Trophoblast cell (in vitro differentiated cells and primary cell): Measurements from ENCODE around the gene EXOC4.

Source experiments
- DNase-seq, 2 donors: peaks; one replicate each; pipeline ENCODE4 v3.0.0-alpha.2; 2016
- H2AFZ ChIP-seq: 2 replicates; pipeline ENCODE4 v1.6.1; 2013; ENCODE audit warnings: low read length, moderate library complexity, mild to moderate bottlenecking; ENCODE audit not compliant: insufficient read depth, poor library complexity
- H2AK5ac ChIP-seq: 2 replicates; pipeline ENCODE4 v1.6.1; 2013; ENCODE audit warnings: mild to moderate bottlenecking, low read length
- H2BK120ac ChIP-seq: 2 replicates; pipeline ENCODE4 v1.6.1; 2013; ENCODE audit warnings: low read length, mild to moderate bottlenecking, moderate library complexity; ENCODE audit not compliant: insufficient read depth, poor library complexity
- H2BK12ac ChIP-seq: 2 replicates; pipeline ENCODE4 v1.6.1; 2013; ENCODE audit warnings: mild to moderate bottlenecking, low read length, moderate library complexity
- H2BK5ac ChIP-seq: 2 replicates; pipeline ENCODE4 v1.6.1; 2013; ENCODE audit warnings: low read length, low read depth, moderate library complexity, mild to moderate bottlenecking; ENCODE audit not compliant: poor library complexity
- H3K14ac ChIP-seq: 2 replicates; pipeline ENCODE4 v1.6.1; 2013; ENCODE audit warnings: mild to moderate bottlenecking, low read length
- H3K18ac ChIP-seq: 2 replicates; pipeline ENCODE4 v1.6.1; 2013; ENCODE audit warnings: mild to moderate bottlenecking, low read length
- H3K23ac ChIP-seq: 2 replicates; pipeline ENCODE4 v1.6.1; 2013; ENCODE audit warnings: low read length
- H3K27ac ChIP-seq: 2 replicates; pipeline ENCODE4 v1.5.1; 2013; ENCODE audit warnings: low read depth, mild to moderate bottlenecking, inconsistent platforms, low read length, moderate library complexity
- H3K27me3 ChIP-seq: 2 replicates; pipeline ENCODE4 v1.6.1; 2013; ENCODE audit warnings: inconsistent platforms, mild to moderate bottlenecking, low read length, moderate library complexity; ENCODE audit not compliant: insufficient read depth
- H3K36me3 ChIP-seq, 2 experiments: 1 replicate in 1 of 2; 2 replicates in 1 of 2; pipeline ENCODE4 v1.6.1; 2013; ENCODE audit warnings: low read length in 2 of 2, mild to moderate bottlenecking in 2 of 2, moderate library complexity in 1 of 2; ENCODE audit not compliant: insufficient read depth in 2 of 2, control insufficient read depth in 1 of 2
- H3K4ac ChIP-seq: 2 replicates; pipeline ENCODE4 v1.6.1; 2013; ENCODE audit warnings: low read depth, mild to moderate bottlenecking, low read length, moderate library complexity
- H3K4me1 ChIP-seq, 2 experiments: 1 replicate in 1 of 2; 2 replicates in 1 of 2; pipeline ENCODE4 v1.6.1; 2013; ENCODE audit warnings: low read length in 2 of 2, mild to moderate bottlenecking in 2 of 2, moderate library complexity in 1 of 2; ENCODE audit not compliant: insufficient read depth in 2 of 2, control insufficient read depth in 1 of 2
- H3K4me2 ChIP-seq: 2 replicates; pipeline ENCODE4 v1.6.1; 2013; ENCODE audit warnings: inconsistent platforms, mild to moderate bottlenecking, low read length, moderate library complexity
- H3K4me3 ChIP-seq: 2 replicates; pipeline ENCODE4 v1.5.1; 2013; ENCODE audit warnings: mild to moderate bottlenecking, low read depth, low read length, inconsistent platforms
- H3K79me1 ChIP-seq: one replicate; pipeline ENCODE4 v1.6.1; 2013; ENCODE audit warnings: low read length
- H3K79me2 ChIP-seq: 2 replicates; pipeline ENCODE4 v1.6.1; 2013; ENCODE audit warnings: low read length, mild to moderate bottlenecking; ENCODE audit not compliant: control insufficient read depth, insufficient read depth, poor library complexity
- H3K9ac ChIP-seq: 2 replicates; pipeline ENCODE4 v1.6.1; 2013; ENCODE audit warnings: mild to moderate bottlenecking, low read length
- H3K9me3 ChIP-seq: 2 replicates; pipeline ENCODE4 v1.6.1; 2013; ENCODE audit warnings: low read depth, mild to moderate bottlenecking, control low read depth, inconsistent platforms, low read length; ENCODE audit not compliant: insufficient read depth
- H4K12ac ChIP-seq: 2 replicates; pipeline ENCODE4 v1.6.1; 2013; ENCODE audit warnings: low read depth, mild to moderate bottlenecking, low read length, moderate library complexity
- H4K8ac ChIP-seq: 2 replicates; pipeline ENCODE4 v1.6.1; 2013; ENCODE audit warnings: low read depth, mild to moderate bottlenecking, low read length, moderate library complexity
- H4K91ac ChIP-seq: one replicate; pipeline ENCODE4 v1.6.1; 2013; ENCODE audit warnings: low read depth, mild to moderate bottlenecking, low read length, moderate library complexity
- WGBS: extraction: QIAGEN DNeasy Blood & Tissue Kit; methylation state at CpG from one replicate; pipeline ENCODE4 v1.1.7; 2013; ENCODE audit warnings: missing lambda C conversion rate; ENCODE audit not compliant: insufficient read length, insufficient coverage; ENCODE audit errors: extremely low coverage; 5-methylcytosine and 5-hydroxymethylcytosine counted together

EXOC4 gene

GRCh38 chr7:133668296-133669060 is 415.6 kb downstream of the EXOC4 start:
- Histone ChIP-seq H2BK120ac (no peak overlapping the region), H3K36me3 (no peaks in the 10 kb centered on the region), H2AK5ac (no peak overlapping the region), H4K12ac (no peak overlapping the region), H3K14ac (no peak overlapping the region), H4K8ac (no peak overlapping the region), H3K9ac (no peak overlapping the region), H4K91ac (no peak overlapping the region), H3K4ac (no peak overlapping the region), H3K79me1 (no peaks in the 10 kb centered on the region), H2BK12ac (no peak overlapping the region), H2AFZ (no peak overlapping the region), H3K18ac (no peak overlapping the region), H3K9me3 (no peaks in the 10 kb centered on the region), H3K23ac (no peak overlapping the region), H3K4me3 (no peak overlapping the region), H3K4me2 (no peak overlapping the region), H3K27ac (no peak overlapping the region), H3K27me3 (no peaks in the 10 kb centered on the region), H2BK5ac (no peak overlapping the region), H3K4me1 (no peaks in the 10 kb centered on the region), H3K79me2 (no peaks in the 10 kb centered on the region)
- WGBS = no CpG with 5 or more reads among the region's 4 CpGs
- no peak for DNase-seq

GRCh38 chr7:133669061-133669455 is 416.2 kb downstream of the EXOC4 start:
- Histone ChIP-seq H2AK5ac (no peak overlapping the region), H3K14ac (no peak overlapping the region), H3K27ac (no peak overlapping the region), H3K4me1 (no peaks in the 10 kb centered on the region), H3K79me2 (no peaks in the 10 kb centered on the region), H3K18ac (no peak overlapping the region), H3K4me2 (no peak overlapping the region), H2AFZ (no peak overlapping the region), H4K91ac (no peak overlapping the region), H2BK120ac (no peak overlapping the region), H3K9ac (no peak overlapping the region), H4K8ac (no peak overlapping the region), H2BK12ac (no peak overlapping the region), H3K27me3 (no peaks in the 10 kb centered on the region), H4K12ac (no peak overlapping the region), H2BK5ac (no peak overlapping the region), H3K9me3 (no peaks in the 10 kb centered on the region), H3K23ac (no peak overlapping the region), H3K79me1 (no peaks in the 10 kb centered on the region), H3K4me3 (no peak overlapping the region), H3K4ac (no peak overlapping the region), H3K36me3 (no peaks in the 10 kb centered on the region)
- WGBS = no CpG with 5 or more reads among the region's 6 CpGs
- no peak for DNase-seq

- no peak for DNase-seq
- no peak overlapping the region for H4K8ac ChIP-seq
- no peak overlapping the region for H2BK120ac ChIP-seq
- H4K91ac ChIP-seq = no peak overlapping the region
- no peak overlapping the region for H2AFZ ChIP-seq
- H3K18ac ChIP-seq = no peak overlapping the region
- WGBS = no CpG with 5 or more reads among the region's 5 CpGs
- H3K23ac ChIP-seq = no peak overlapping the region
- H3K14ac ChIP-seq = no peak overlapping the region
- no peak overlapping the region for H3K27ac ChIP-seq
- H3K79me1 ChIP-seq = no peaks in the 10 kb centered on the region
- no peaks in the 10 kb centered on the region for H3K4me1 ChIP-seq
- H3K4me2 ChIP-seq = no peak overlapping the region
- no peak overlapping the region for H2BK12ac ChIP-seq
- no peak overlapping the region for H2BK5ac ChIP-seq
- H3K9ac ChIP-seq = no peak overlapping the region
- H3K27me3 ChIP-seq = no peaks in the 10 kb centered on the region
- H3K9me3 ChIP-seq = no peaks in the 10 kb centered on the region
- no peak overlapping the region for H4K12ac ChIP-seq
- no peak overlapping the region for H2AK5ac ChIP-seq
- no peak overlapping the region for H3K4ac ChIP-seq
- H3K4me3 ChIP-seq = no peak overlapping the region
- H3K36me3 ChIP-seq = no peaks in the 10 kb centered on the region
- H3K79me2 ChIP-seq = no peaks in the 10 kb centered on the region
These were observed 417.4 kb downstream of the EXOC4 start for GRCh38 chr7:133670250-133670649.

GRCh38 chr7:133672866-133673265 is 420.0 kb downstream of the EXOC4 start:
- Histone ChIP-seq H2BK120ac (no peak overlapping the region), H3K4ac (no peak overlapping the region), H3K14ac (no peak overlapping the region), H3K27ac (no peak overlapping the region), H3K4me1 (no peaks in the 10 kb centered on the region), H3K36me3 (no peaks in the 10 kb centered on the region), H3K4me2 (no peak overlapping the region), H3K9me3 (no peaks in the 10 kb centered on the region), H3K79me2 (no peaks in the 10 kb centered on the region), H2AFZ (no peak overlapping the region), H3K27me3 (no peaks in the 10 kb centered on the region), H4K8ac (no peak overlapping the region), H3K23ac (no peak overlapping the region), H2BK12ac (no peak overlapping the region), H3K79me1 (no peaks in the 10 kb centered on the region), H4K12ac (no peak overlapping the region), H4K91ac (no peak overlapping the region), H3K4me3 (no peak overlapping the region), H3K9ac (no peak overlapping the region), H2BK5ac (no peak overlapping the region), H2AK5ac (no peak overlapping the region), H3K18ac (no peak overlapping the region)
- no CpG with 5 or more reads among the region's 1 CpG for WGBS
- DNase-seq = no peak
